Tibial artery (tissue), 4 donors: ENCODE data around the gene NXPH1.

Source experiments
- DNase-seq, 2 donors: peaks; one replicate each; pipeline ENCODE4 v3.0.0-alpha.2; 2019
- H3K27ac ChIP-seq, 2 donors: fragments of 200-600 bp; sonication (generic) in 1 of 2; 1 replicate in 1 of 2; 2 replicates in 1 of 2; pipeline ENCODE4 v1.5.1; 2018 to 2019; ENCODE audit warnings: mild to moderate bottlenecking in 1 of 2
- H3K27me3 ChIP-seq, 2 donors: fragments of 200-600 bp; sonication (generic) in 1 of 2; one replicate each; pipeline versions ENCODE4 v1.5.1 to v1.6.0; 2016 to 2019
- H3K36me3 ChIP-seq, 3 donors: fragments of 200-600 bp; sonication (generic) in 2 of 3; one replicate each; pipeline ENCODE4 v1.5.1; 2016 to 2019; ENCODE audit warnings: mild to moderate bottlenecking in 2 of 3
- H3K4me1 ChIP-seq, 4 donors: fragments of 200-600 bp; sonication (generic) in 2 of 4; 1 replicate in 3 of 4; 2 replicates in 1 of 4; pipeline ENCODE4 v1.5.1; 2016 to 2019
- H3K4me3 ChIP-seq, 2 donors: fragments of 200-600 bp; sonication (generic) in 1 of 2; 1 replicate in 1 of 2; 2 replicates in 1 of 2; pipeline ENCODE4 v1.5.1; 2018 to 2019; ENCODE audit warnings: mild to moderate bottlenecking in 2 of 2
- H3K9me3 ChIP-seq, 3 donors: fragments of 200-600 bp; sonication (generic) in 1 of 3; one replicate each; pipeline ENCODE4 v1.5.1; 2016 to 2019
- CTCF ChIP-seq, 2 experiments: fragments of 200-600 bp in 1 of 2; fragments of 450-650 bp in 1 of 2; IDR thresholded peaks; one replicate each; pipeline ENCODE4 v1.5.1; 2017 to 2019; ENCODE audit warnings: antibody characterized with exemption in 2 of 2, mild to moderate bottlenecking in 1 of 2, moderate library complexity in 1 of 2
- intact Hi-C: fragments of 100-400 bp; cut with DNase I; formaldehyde crosslinking; loops from one replicate; pipeline ENCODE4 v1.15.0; 2023; ENCODE audit warnings: low total_unique reads

NXPH1 gene

GRCh38 chr7:8751557-8752231 lies 318.3 kb downstream of the NXPH1 start:
- intact Hi-C loops, result no loop called here
- TF ChIP-seq CTCF (IDR thresholded peaks at IDR 0.05), result no peak

GRCh38 chr7:8753355-8753754 lies 319.9 kb downstream of the NXPH1 start:
- intact Hi-C loops, result no loop called here
- no peak overlapping the region for H3K4me3 ChIP-seq
- no peaks in the 10 kb centered on the region for H3K36me3 ChIP-seq
- no peak for DNase-seq
- H3K9me3 ChIP-seq, result no peaks in the 10 kb centered on the region
- no peak for TF ChIP-seq CTCF (IDR thresholded peaks at IDR 0.05)
- no peak overlapping the region for H3K27ac ChIP-seq
- no peaks in the 10 kb centered on the region for H3K4me1 ChIP-seq
- no peaks in the 10 kb centered on the region for H3K27me3 ChIP-seq

More at GRCh38 chr7:8751557-8752231, 318.3 kb downstream of the NXPH1 start:
- DNase-seq, result no peak
- Histone ChIP-seq H3K36me3 (no peaks in the 10 kb centered on the region), H3K27ac (no peak overlapping the region), H3K4me3 (no peak overlapping the region), H3K27me3 (no peaks in the 10 kb centered on the region), H3K4me1 (no peaks in the 10 kb centered on the region), H3K9me3 (no peaks in the 10 kb centered on the region)

GRCh38 chr7:8761731-8762130 lies 328.3 kb downstream of the NXPH1 start:
- Histone ChIP-seq H3K36me3 (no peaks in the 10 kb centered on the region), H3K9me3 (no peaks in the 10 kb centered on the region), H3K27ac (no peak overlapping the region), H3K27me3 (no peaks in the 10 kb centered on the region), H3K4me3 (no peak overlapping the region), H3K4me1 (no peaks in the 10 kb centered on the region)
- no peak for DNase-seq
- intact Hi-C loops, result no loop called here
- no peak for TF ChIP-seq CTCF (IDR thresholded peaks at IDR 0.05)

DNA sequence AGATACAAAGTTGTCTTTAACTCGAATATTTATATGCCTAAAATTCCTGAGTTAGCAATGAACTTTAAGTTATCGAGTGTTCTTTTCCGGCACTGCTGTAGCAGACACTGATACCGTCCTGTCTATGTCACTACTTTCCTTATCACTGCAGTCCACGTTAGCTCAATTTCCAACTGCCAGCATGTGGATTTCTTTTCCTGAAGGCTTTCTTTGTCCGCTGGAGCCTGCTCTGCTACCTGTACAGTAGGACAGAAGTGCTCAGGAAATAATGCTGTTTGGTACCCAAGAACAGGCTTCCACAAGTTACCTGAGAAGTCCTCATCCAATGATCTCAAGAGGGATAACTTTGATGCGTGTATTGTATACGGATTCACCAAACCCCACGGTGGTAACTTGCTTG lies 329.4 kb downstream of the NXPH1 start:
- intact Hi-C loops, result no loop called here

DNA sequence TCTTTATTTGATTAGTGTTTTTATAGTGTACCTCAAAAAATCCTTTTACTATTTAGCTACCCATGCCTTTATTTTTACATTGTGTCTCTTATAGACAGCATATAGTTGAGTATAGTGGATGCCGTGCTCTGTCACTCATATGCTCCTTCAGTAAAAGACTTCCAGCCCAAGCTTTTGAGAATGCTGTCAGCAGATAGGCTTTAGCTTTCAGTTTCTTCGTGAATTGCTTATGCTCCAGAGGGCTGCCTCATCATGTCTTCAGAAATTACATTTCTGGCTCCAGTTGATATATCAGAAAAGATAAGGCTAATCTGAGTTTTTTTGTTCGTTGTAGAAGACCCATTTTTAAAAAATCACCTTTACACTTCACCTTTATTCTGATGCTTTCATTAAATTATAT lies 332.0 kb downstream of the NXPH1 start:
- H3K4me1 ChIP-seq, result no peaks in the 10 kb centered on the region
- no peak overlapping the region for H3K4me3 ChIP-seq
- no peaks in the 10 kb centered on the region for H3K36me3 ChIP-seq
- DNase-seq, result no peak
- intact Hi-C loops, result no loop called here
- TF ChIP-seq CTCF (IDR thresholded peaks at IDR 0.05), result no peak
- H3K9me3 ChIP-seq, result no peaks in the 10 kb centered on the region
- no peak overlapping the region for H3K27ac ChIP-seq
- H3K27me3 ChIP-seq, result no peaks in the 10 kb centered on the region

More for the DNA sequence above, 329.4 kb downstream of the NXPH1 start:
- no peak for DNase-seq
- H3K36me3 ChIP-seq, result no peaks in the 10 kb centered on the region
- no peak overlapping the region for H3K27ac ChIP-seq
- H3K27me3 ChIP-seq, result no peaks in the 10 kb centered on the region
- no peaks in the 10 kb centered on the region for H3K4me1 ChIP-seq
- no peak overlapping the region for H3K4me3 ChIP-seq
- no peak for TF ChIP-seq CTCF (IDR thresholded peaks at IDR 0.05)
- no peaks in the 10 kb centered on the region for H3K9me3 ChIP-seq

GRCh38 chr7:8773518-8773917 lies 340.1 kb downstream of the NXPH1 start:
- Histone ChIP-seq H3K4me3 (no peak overlapping the region), H3K9me3 (no peaks in the 10 kb centered on the region), H3K27me3 (no peaks in the 10 kb centered on the region), H3K4me1 (no peaks in the 10 kb centered on the region), H3K27ac (no peak overlapping the region), H3K36me3 (no peaks in the 10 kb centered on the region)
- intact Hi-C loops, result no loop called here
- no peak for DNase-seq
- TF ChIP-seq CTCF (IDR thresholded peaks at IDR 0.05), result no peak
